ENCODE measurements around the gene DLST. TPM values are rescaled to one million over a fixed set of nuclear protein-coding genes. Genes with fewer than 3 reads are reported as not detected.
A peak's percentile ranks its signal among the peaks of the same experiment; 100 is the strongest.

Gene DLST
- total RNA-seq, 2 experiments from 2014 or later = 111 to 124 TPM

- ATAC-seq (ENCODE audit: low read depth) = no peak
- Mint-ChIP-seq H3K36me3 (peaks cover 10% of the 10 kb centered on the region), H3K4me3 (no peak overlapping the region), H3K27ac (no peak overlapping the region), H3K9me3 (no peaks in the 10 kb centered on the region), H3K4me1 (peaks cover 16% of the 10 kb centered on the region), H3K27me3 (no peaks in the 10 kb centered on the region)
- no peak for DNase-seq
- POLR2A ChIA-PET = interaction anchor here (1.2 kb wide), 2 partner anchors 45 to 47 kb away, joined by 4 read pairs; no protein-coding TSS in a partner anchor
Observed at GRCh38 chr14:74907744-74908143, 26.0 kb downstream of the DLST start.

GRCh38 chr14:74908861-74909341, 27.2 kb downstream of the DLST start:
- H3K4me3 Mint-ChIP-seq = no peak overlapping the region
- DNase-seq = no peak
- H3K27me3 Mint-ChIP-seq = no peaks in the 10 kb centered on the region
- peaks cover 5% of the 10 kb centered on the region for H3K36me3 Mint-ChIP-seq
- peaks cover 13% of the 10 kb centered on the region for H3K4me1 Mint-ChIP-seq
- H3K9me3 Mint-ChIP-seq = no peaks in the 10 kb centered on the region
- POLR2A ChIA-PET = interaction anchor here (1.2 kb wide), 2 partner anchors 46 to 48 kb away, joined by 4 read pairs; no protein-coding TSS in a partner anchor
- no peak overlapping the region for H3K27ac Mint-ChIP-seq
- no peak for ATAC-seq (ENCODE audit: low read depth)

- Mint-ChIP-seq H3K36me3 (peaks cover 3% of the 10 kb centered on the region), H3K4me3 (no peak overlapping the region), H3K4me1 (peaks cover 12% of the 10 kb centered on the region), H3K27ac (no peak overlapping the region), H3K27me3 (no peaks in the 10 kb centered on the region), H3K9me3 (no peaks in the 10 kb centered on the region)
- DNase-seq = no peak
- ATAC-seq (ENCODE audit: low read depth) = no peak
- POLR2A ChIA-PET = no interaction called here
Observed at GRCh38 chr14:74909501-74909900, 27.8 kb downstream of the DLST start.

- DNase-seq (no peak), ATAC-seq (ENCODE audit: low read depth) (no peak)
- H3K4me3 Mint-ChIP-seq = no peak overlapping the region
- no peak overlapping the region for H3K27ac Mint-ChIP-seq
- peaks cover 11% of the 10 kb centered on the region for H3K4me1 Mint-ChIP-seq
- peaks cover 3% of the 10 kb centered on the region for H3K36me3 Mint-ChIP-seq
- H3K9me3 Mint-ChIP-seq = no peaks in the 10 kb centered on the region
- H3K27me3 Mint-ChIP-seq = no peaks in the 10 kb centered on the region
- POLR2A ChIA-PET = no interaction called here
Observed at GRCh38 chr14:74909911-74910310, 28.2 kb downstream of the DLST start.

- ATAC-seq (ENCODE audit: low read depth) (no peak), DNase-seq (no peak)
- Mint-ChIP-seq H3K27ac (no peak overlapping the region), H3K4me1 (peaks cover 9% of the 10 kb centered on the region), H3K4me3 (no peak overlapping the region), H3K36me3 (peaks cover 1% of the 10 kb centered on the region), H3K27me3 (no peaks in the 10 kb centered on the region), H3K9me3 (no peaks in the 10 kb centered on the region)
- POLR2A ChIA-PET = interaction anchor here (0.7 kb wide), 2 partner anchors 12 to 42 kb away, joined by 3 to 5 read pairs; partner anchors contain the start of gene RPS6KL1
Observed at GRCh38 chr14:74910556-74910955, 28.8 kb downstream of the DLST start.

- Mint-ChIP-seq H3K9me3 (no peaks in the 10 kb centered on the region), H3K4me1 (peaks cover 6% of the 10 kb centered on the region), H3K4me3 (no peak overlapping the region), H3K27me3 (no peaks in the 10 kb centered on the region), H3K36me3 (no peaks in the 10 kb centered on the region), H3K27ac (no peak overlapping the region)
- POLR2A ChIA-PET = interaction anchor here (0.7 kb wide), 2 partner anchors 11 to 43 kb away, joined by 3 to 5 read pairs; partner anchors contain the start of gene RPS6KL1
- ATAC-seq (ENCODE audit: low read depth) (no peak), DNase-seq (no peak)
Observed at GRCh38 chr14:74911221-74911620, 29.5 kb downstream of the DLST start.

- Mint-ChIP-seq H3K27me3 (no peaks in the 10 kb centered on the region), H3K36me3 (no peaks in the 10 kb centered on the region), H3K9me3 (no peaks in the 10 kb centered on the region), H3K4me3 (no peak overlapping the region), H3K4me1 (peaks cover 6% of the 10 kb centered on the region), H3K27ac (no peak overlapping the region)
- DNase-seq = no peak
- POLR2A ChIA-PET = no interaction called here
- no peak for ATAC-seq (ENCODE audit: low read depth)
Observed at GRCh38 chr14:74911704-74912103, 30.0 kb downstream of the DLST start.

- Mint-ChIP-seq H3K4me3 (no peak overlapping the region), H3K9me3 (no peaks in the 10 kb centered on the region), H3K4me1 (peaks cover 6% of the 10 kb centered on the region), H3K27me3 (no peaks in the 10 kb centered on the region), H3K27ac (peak overlapping the region; percentile 70), H3K36me3 (no peaks in the 10 kb centered on the region)
- POLR2A ChIA-PET = no interaction called here
- DNase-seq (no peak), ATAC-seq (ENCODE audit: low read depth) (no peak)
Observed at GRCh38 chr14:74912111-74912510, 30.4 kb downstream of the DLST start.

GRCh38 chr14:74912801-74913200, 31.1 kb downstream of the DLST start:
- no peak for DNase-seq
- H3K36me3 Mint-ChIP-seq = no peaks in the 10 kb centered on the region
- H3K27ac Mint-ChIP-seq = no peak overlapping the region
- no peaks in the 10 kb centered on the region for H3K9me3 Mint-ChIP-seq
- peaks cover 3% of the 10 kb centered on the region for H3K4me1 Mint-ChIP-seq
- H3K27me3 Mint-ChIP-seq = no peaks in the 10 kb centered on the region
- ATAC-seq (ENCODE audit: low read depth) = no peak
- POLR2A ChIA-PET = no interaction called here
- H3K4me3 Mint-ChIP-seq = no peak overlapping the region

- ATAC-seq (ENCODE audit: low read depth) = no peak
- H3K27me3 Mint-ChIP-seq = no peaks in the 10 kb centered on the region
- no peak overlapping the region for H3K27ac Mint-ChIP-seq
- POLR2A ChIA-PET = no interaction called here
- no peaks in the 10 kb centered on the region for H3K9me3 Mint-ChIP-seq
- H3K36me3 Mint-ChIP-seq = no peaks in the 10 kb centered on the region
- peaks cover 3% of the 10 kb centered on the region for H3K4me1 Mint-ChIP-seq
- no peak for DNase-seq
- H3K4me3 Mint-ChIP-seq = no peak overlapping the region
Observed at GRCh38 chr14:74913393-74913910, 31.7 kb downstream of the DLST start.

GRCh38 chr14:74913986-74914573, 32.4 kb downstream of the DLST start:
- Mint-ChIP-seq H3K4me1 (peaks cover 3% of the 10 kb centered on the region), H3K4me3 (no peak overlapping the region), H3K36me3 (no peaks in the 10 kb centered on the region), H3K27ac (no peak overlapping the region), H3K27me3 (no peaks in the 10 kb centered on the region), H3K9me3 (no peaks in the 10 kb centered on the region)
- no peak for ATAC-seq (ENCODE audit: low read depth)
- POLR2A ChIA-PET = no interaction called here
- DNase-seq = no peak

GRCh38 chr14:74915426-74915825, 33.7 kb downstream of the DLST start:
- Mint-ChIP-seq H3K27me3 (no peaks in the 10 kb centered on the region), H3K4me1 (peaks cover 3% of the 10 kb centered on the region), H3K4me3 (no peak overlapping the region), H3K36me3 (no peaks in the 10 kb centered on the region), H3K27ac (no peak overlapping the region), H3K9me3 (no peaks in the 10 kb centered on the region)
- ATAC-seq (ENCODE audit: low read depth) (no peak), DNase-seq (no peak)
- POLR2A ChIA-PET = no interaction called here

- DNase-seq (no peak), ATAC-seq (ENCODE audit: low read depth) (no peak)
- Mint-ChIP-seq H3K4me1 (peaks cover 3% of the 10 kb centered on the region), H3K27me3 (no peaks in the 10 kb centered on the region), H3K9me3 (no peaks in the 10 kb centered on the region), H3K27ac (no peak overlapping the region), H3K4me3 (no peak overlapping the region), H3K36me3 (no peaks in the 10 kb centered on the region)
- POLR2A ChIA-PET = no interaction called here
Observed at GRCh38 chr14:74915826-74916225, 34.1 kb downstream of the DLST start.

GRCh38 chr14:74917178-74917543, 35.4 kb downstream of the DLST start:
- POLR2A ChIA-PET = interaction anchor here (1.4 kb wide), 1 partner anchor 49 kb away, joined by 4 read pairs; no protein-coding TSS in a partner anchor

More at GRCh38 chr14:74917178-74917543, 35.4 kb downstream of the DLST start:
- DNase-seq = no peak
- H3K27me3 Mint-ChIP-seq = no peaks in the 10 kb centered on the region
- no peak overlapping the region for H3K4me3 Mint-ChIP-seq
- peaks cover 1% of the 10 kb centered on the region for H3K4me1 Mint-ChIP-seq
- no peaks in the 10 kb centered on the region for H3K9me3 Mint-ChIP-seq
- no peak overlapping the region for H3K27ac Mint-ChIP-seq
- no peaks in the 10 kb centered on the region for H3K36me3 Mint-ChIP-seq
- no peak for ATAC-seq (ENCODE audit: low read depth)

Measured in activated naive CD8-positive, alpha-beta T cell treated with anti-CD3 and anti-CD28 coated beads, Interleukin-2, amount 10 ng/mL, durations not matched to agents 7 days and 5 days (primary cell).